ENCODE results near the gene USP28.

Gene USP28

DNA sequence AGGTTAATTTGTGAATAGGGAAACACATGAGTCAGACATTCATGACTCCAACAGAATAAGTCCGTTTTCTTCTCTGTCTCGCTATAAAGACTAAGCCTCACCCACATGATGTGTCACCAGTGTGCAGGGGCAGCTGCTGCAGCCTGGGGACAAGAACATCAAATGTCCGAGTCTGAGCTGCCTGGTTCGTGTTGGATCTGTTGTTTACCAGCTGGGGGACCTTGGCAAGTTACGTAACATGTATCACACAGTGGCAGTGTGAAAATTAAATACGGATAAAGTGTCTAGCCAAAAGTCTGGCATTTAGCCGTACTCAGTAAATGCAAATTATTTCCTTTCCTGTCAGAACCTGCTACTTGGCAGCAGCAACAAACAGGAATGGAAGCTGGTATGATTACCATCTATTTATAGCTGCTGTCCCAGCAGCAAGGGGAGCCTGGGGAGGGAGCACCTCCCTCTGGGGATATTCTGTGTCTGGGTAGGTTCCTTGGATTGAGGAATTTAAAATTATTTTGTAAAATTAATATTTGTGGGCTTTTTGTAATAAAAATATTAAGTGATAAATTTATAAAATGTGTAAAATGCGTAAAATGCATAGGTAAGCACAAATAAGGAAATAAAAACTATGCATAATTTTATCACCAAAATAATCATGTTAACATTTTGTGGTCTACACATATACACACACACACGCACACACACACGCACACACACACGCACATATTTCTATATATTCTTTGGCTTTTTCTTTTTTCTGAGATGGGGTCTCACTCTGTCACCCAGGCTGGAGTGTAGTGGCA is 97.1 kb downstream of the USP28 start:
- peaks cover 38% of the 10 kb centered on the region for H3K27me3 Mint-ChIP-seq (ENCODE audit: low read depth)
- no peaks in the 10 kb centered on the region for H3K9me3 Mint-ChIP-seq
- peak overlapping the region in 1 of 3 experiments; percentile 19 for H3K4me3 Mint-ChIP-seq
- H3K27ac Mint-ChIP-seq, result peak overlapping the region in 1 of 3 experiments; percentile 43
- no peak for TF ChIP-seq CTCF (IDR thresholded peaks at IDR 0.05; ENCODE audit: unreplicated experiment in 3 of 3)
- H3K4me1 Mint-ChIP-seq, result peaks cover 9% of the 10 kb centered on the region
- H3K36me3 Mint-ChIP-seq (ENCODE audit: low read depth), result no peaks in the 10 kb centered on the region

DNA sequence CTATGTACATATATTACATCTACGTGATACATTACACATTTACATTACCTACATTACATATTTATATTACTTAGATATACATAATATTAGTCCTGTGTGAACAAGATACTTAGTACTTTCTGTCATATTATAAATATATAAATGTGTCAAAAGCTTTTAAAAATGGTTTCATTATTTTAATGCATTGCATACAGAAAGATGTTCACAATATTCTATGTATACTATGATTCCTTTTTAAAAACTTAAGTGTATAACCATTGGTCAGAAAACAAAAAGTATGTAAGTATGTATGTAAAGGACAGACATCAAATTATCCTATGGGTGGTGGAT is 101.2 kb downstream of the USP28 start:
- Mint-ChIP-seq H3K36me3 (ENCODE audit: low read depth) (peaks cover 9% of the 10 kb centered on the region), H3K27ac (peak overlapping the region; percentile 91 to 99 (median 98)), H3K9me3 (no peaks in the 10 kb centered on the region), H3K4me3 (peak overlapping the region; percentile 97 to 100 (median 97)), H3K4me1 (peaks cover 23% of the 10 kb centered on the region), H3K27me3 (ENCODE audit: low read depth) (peaks cover 24% of the 10 kb centered on the region)
- TF ChIP-seq CTCF (IDR thresholded peaks at IDR 0.05; ENCODE audit: unreplicated experiment in 3 of 3), result peak in 1 of 3 experiments; percentile 48

DNA sequence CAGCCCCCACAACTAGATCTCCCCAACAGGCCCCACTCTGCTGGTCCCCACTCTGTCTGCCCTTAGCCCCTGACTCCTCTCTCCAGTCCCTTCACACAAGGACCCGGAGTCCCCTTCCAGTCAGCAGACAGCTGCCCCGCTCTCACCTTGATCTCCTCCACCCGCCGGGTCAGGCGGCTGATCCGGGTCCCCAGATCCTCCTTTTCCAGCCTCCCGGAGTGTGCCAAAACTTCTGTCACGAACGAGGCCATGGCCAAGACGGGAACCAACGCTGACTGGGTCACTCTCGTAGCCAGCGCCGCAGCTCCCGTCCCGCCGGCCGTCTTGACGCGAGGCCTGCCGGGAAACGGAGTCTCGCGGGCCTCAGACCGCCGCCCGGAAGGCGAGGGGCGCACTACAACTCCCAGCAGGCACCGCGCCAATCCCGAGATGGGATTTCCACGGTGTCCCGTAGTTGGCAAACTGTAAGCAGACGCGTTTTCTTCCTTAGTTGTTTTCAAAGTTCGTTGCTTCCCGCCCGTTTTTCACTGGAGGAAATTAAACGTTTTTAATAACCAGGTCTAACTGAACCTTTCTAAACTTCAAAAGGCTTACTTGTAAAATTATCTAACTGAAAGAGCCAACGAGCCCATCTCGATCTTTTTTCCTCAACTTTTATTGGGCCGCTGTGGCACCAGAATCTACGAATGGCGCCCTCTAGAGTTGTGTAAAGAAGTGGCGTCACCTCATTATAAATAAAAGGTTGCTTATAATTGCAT is 101.8 kb downstream of the USP28 start, which contains the start of gene ZW10:
TSS of gene ZW10 (minus strand) at position 277 of the 758 bp plus-strand sequence. CDS start at position 251, 26 bp downstream.
- Mint-ChIP-seq H3K4me3 (peak within 1 kb of the TSS; percentile 97 to 100 (median 97)), H3K9me3 (no peaks in the 10 kb centered on the region), H3K27ac (peak within 1 kb of the TSS; percentile 91 to 99 (median 98))

DNA sequence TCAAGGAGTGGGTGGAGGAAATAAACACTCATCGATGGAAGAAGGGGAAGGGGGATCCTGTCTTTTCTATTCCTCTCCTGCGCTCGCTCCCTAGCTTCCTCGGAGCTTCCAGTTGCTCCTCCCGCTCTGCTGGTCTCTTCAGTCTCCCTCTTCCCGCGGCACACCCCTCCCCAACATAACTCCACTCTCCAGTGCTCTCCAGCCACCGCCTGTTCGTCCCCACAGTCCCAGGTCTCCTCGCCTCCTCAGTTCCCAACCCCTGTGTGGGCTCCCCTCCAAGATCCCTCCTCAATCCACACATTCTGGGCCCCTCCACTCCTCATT is 102.3 kb downstream of the USP28 start:
- Mint-ChIP-seq H3K27ac (peak overlapping the region; percentile 91 to 99 (median 98)), H3K4me3 (peak overlapping the region; percentile 97 to 100 (median 97)), H3K9me3 (no peaks in the 10 kb centered on the region), H3K27me3 (ENCODE audit: low read depth) (peaks cover 22% of the 10 kb centered on the region), H3K4me1 (peaks cover 21% of the 10 kb centered on the region), H3K36me3 (ENCODE audit: low read depth) (peaks cover 14% of the 10 kb centered on the region)
- no peak for TF ChIP-seq CTCF (IDR thresholded peaks at IDR 0.05; ENCODE audit: unreplicated experiment in 3 of 3)

More for the DNA sequence above, 101.8 kb downstream of the USP28 start, which contains the start of gene ZW10:
- Mint-ChIP-seq H3K36me3 (ENCODE audit: low read depth) (peaks cover 14% of the 10 kb centered on the region), H3K4me1 (peaks cover 23% of the 10 kb centered on the region), H3K27me3 (ENCODE audit: low read depth) (peaks cover 24% of the 10 kb centered on the region)
- peak; percentile 93 to 97 (median 96) for TF ChIP-seq CTCF (IDR thresholded peaks at IDR 0.05; ENCODE audit: unreplicated experiment in 3 of 3)

DNA sequence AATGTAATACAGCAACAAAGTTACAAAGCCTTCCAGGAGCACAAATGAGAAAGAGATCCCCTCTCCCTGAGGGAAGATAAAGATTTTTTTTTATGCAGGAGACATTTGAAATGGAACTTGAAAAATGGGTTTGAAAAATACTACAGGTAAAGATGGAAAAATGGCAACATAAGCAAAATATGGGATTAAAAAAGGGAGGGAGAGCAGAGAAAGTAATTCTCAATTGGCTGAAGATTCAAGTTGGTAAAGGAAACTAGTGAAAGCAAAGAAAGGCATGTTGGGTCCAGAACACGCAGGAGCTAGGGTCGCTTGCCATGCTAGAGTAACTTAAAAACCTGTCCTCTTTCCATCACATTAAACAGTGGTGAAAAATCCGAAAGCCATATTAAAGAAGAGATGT is 103.4 kb downstream of the USP28 start:
- H3K36me3 Mint-ChIP-seq (ENCODE audit: low read depth), result peaks cover 24% of the 10 kb centered on the region
- TF ChIP-seq CTCF (IDR thresholded peaks at IDR 0.05; ENCODE audit: unreplicated experiment in 3 of 3), result no peak
- H3K4me3 Mint-ChIP-seq, result peak overlapping the region; percentile 97 to 100 (median 97)
- peaks cover 16% of the 10 kb centered on the region for H3K27me3 Mint-ChIP-seq (ENCODE audit: low read depth)
- no peaks in the 10 kb centered on the region for H3K9me3 Mint-ChIP-seq
- H3K4me1 Mint-ChIP-seq, result peaks cover 16% of the 10 kb centered on the region
- H3K27ac Mint-ChIP-seq, result peak overlapping the region; percentile 36 to 45 (median 39)
